ENCODE measurements around the gene CRELD2.

CRELD2 gene

DNA sequence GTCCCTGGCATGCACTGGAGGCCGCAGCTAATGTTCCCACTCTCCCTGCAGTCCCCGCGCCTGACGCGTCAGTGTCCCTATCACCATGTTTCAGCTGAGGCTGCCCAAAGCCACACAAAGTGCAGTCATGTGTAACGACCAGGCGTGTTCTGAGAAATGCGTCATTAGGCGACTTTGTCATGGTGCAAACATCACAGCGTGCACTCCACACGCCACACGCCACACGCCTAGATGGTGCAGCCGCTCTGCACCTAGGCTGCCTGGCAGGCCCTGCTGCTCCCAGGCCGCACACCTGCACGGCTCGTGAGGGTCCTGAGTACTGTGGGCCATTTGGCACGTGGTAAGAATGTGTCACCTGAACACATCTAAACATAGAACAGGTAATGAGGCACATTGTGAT is 2.4 kb downstream of the CRELD2 start:
- no peaks in the 10 kb centered on the region for H3K27me3 ChIP-seq (ENCODE audit: low read length)
- no peak overlapping the region for H3K27ac ChIP-seq (ENCODE audit: low read depth, low read length)
- TF ChIP-seq, protein P1, sequence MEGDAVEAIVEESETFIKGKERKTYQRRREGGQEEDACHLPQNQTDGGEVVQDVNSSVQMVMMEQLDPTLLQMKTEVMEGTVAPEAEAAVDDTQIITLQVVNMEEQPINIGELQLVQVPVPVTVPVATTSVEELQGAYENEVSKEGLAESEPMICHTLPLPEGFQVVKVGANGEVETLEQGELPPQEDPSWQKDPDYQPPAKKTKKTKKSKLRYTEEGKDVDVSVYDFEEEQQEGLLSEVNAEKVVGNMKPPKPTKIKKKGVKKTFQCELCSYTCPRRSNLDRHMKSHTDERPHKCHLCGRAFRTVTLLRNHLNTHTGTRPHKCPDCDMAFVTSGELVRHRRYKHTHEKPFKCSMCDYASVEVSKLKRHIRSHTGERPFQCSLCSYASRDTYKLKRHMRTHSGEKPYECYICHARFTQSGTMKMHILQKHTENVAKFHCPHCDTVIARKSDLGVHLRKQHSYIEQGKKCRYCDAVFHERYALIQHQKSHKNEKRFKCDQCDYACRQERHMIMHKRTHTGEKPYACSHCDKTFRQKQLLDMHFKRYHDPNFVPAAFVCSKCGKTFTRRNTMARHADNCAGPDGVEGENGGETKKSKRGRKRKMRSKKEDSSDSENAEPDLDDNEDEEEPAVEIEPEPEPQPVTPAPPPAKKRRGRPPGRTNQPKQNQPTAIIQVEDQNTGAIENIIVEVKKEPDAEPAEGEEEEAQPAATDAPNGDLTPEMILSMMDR (IDR thresholded peaks at IDR 0.05; ENCODE audit: insufficient read depth, low read length, poor library complexity, severe bottlenecking), result no peak
- no peak for TF ChIP-seq EZH2phosphoT487 (conservative IDR thresholded peaks at IDR 0.05; ENCODE audit: low read length)
- no peak overlapping the region for H3K4me3 ChIP-seq (ENCODE audit: insufficient read depth, low read length, poor library complexity, severe bottlenecking)
- H4K20me1 ChIP-seq (ENCODE audit: low read depth, low read length), result no peaks in the 10 kb centered on the region
- no peak overlapping the region for H3K4me2 ChIP-seq (ENCODE audit: low read depth, low read length, poor library complexity, severe bottlenecking)
- no peaks in the 10 kb centered on the region for H3K9me2 ChIP-seq (replicated peaks; ENCODE audit: insufficient read depth, low read length)
- no peaks in the 10 kb centered on the region for H3K36me3 ChIP-seq (ENCODE audit: low read length)
- peaks cover 24% of the 10 kb centered on the region for H3F3A ChIP-seq (ENCODE audit: insufficient read depth)
- no peak overlapping the region for H2AFZ ChIP-seq (ENCODE audit: low read depth, low read length, severe bottlenecking)
- H3K79me2 ChIP-seq (ENCODE audit: insufficient read depth, low read length), result peaks cover 14% of the 10 kb centered on the region
- H3K9ac ChIP-seq (ENCODE audit: low read length), result no peak overlapping the region
- H3K9me3 ChIP-seq (ENCODE audit: insufficient read depth, low read length), result no peaks in the 10 kb centered on the region

DNA sequence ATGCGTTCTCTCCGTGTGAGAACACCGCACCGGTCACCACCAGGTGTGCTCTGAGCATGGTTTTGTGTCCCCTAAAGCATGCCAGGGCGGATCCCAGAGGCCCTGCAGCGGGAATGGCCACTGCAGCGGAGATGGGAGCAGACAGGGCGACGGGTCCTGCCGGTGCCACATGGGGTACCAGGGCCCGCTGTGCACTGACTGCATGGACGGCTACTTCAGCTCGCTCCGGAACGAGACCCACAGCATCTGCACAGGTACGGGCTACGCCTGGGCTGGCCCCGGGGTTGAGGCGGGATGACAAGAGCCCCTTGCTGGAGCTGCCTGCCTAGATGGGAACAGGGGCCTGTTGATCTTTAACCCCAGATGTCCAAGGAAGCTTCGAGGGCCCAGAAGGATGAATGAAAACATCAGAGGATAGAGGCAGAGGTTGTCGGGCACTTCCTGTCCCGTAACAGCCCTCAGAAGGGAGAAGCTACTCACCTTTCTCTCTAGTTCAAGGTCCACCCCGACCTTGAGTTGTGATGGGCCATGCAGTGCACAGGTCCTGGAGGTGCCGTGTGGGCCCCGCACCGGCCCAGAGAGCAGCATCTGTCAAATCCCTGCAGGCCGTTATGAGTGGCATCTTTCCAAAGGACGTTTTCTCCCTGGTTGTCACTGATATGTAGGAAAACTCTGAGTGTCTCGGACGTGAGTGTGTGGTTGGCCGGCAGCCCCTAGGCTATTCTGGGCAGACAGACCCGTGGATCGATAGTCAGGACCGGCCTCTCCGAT is 3.3 kb downstream of the CRELD2 start:
- Histone ChIP-seq H3K4me2 (ENCODE audit: low read depth, low read length, poor library complexity, severe bottlenecking) (no peak overlapping the region), H3F3A (ENCODE audit: insufficient read depth) (peaks cover 29% of the 10 kb centered on the region), H3K9me3 (ENCODE audit: insufficient read depth, low read length) (no peaks in the 10 kb centered on the region), H3K27ac (ENCODE audit: low read depth, low read length) (no peak overlapping the region), H3K27me3 (ENCODE audit: low read length) (no peaks in the 10 kb centered on the region), H3K9me2 (replicated peaks; ENCODE audit: insufficient read depth, low read length) (no peaks in the 10 kb centered on the region), H2AFZ (ENCODE audit: low read depth, low read length, severe bottlenecking) (no peak overlapping the region), H4K20me1 (ENCODE audit: low read depth, low read length) (no peaks in the 10 kb centered on the region), H3K79me2 (ENCODE audit: insufficient read depth, low read length) (peaks cover 11% of the 10 kb centered on the region), H3K36me3 (ENCODE audit: low read length) (no peaks in the 10 kb centered on the region), H3K4me3 (ENCODE audit: insufficient read depth, low read length, poor library complexity, severe bottlenecking) (no peak overlapping the region), H3K9ac (ENCODE audit: low read length) (no peak overlapping the region)
- TF ChIP-seq, protein P1 (IDR thresholded peaks at IDR 0.05; ENCODE audit: insufficient read depth, low read length, poor library complexity, severe bottlenecking), result no peak
- no peak for TF ChIP-seq EZH2phosphoT487 (conservative IDR thresholded peaks at IDR 0.05; ENCODE audit: low read length)

DNA sequence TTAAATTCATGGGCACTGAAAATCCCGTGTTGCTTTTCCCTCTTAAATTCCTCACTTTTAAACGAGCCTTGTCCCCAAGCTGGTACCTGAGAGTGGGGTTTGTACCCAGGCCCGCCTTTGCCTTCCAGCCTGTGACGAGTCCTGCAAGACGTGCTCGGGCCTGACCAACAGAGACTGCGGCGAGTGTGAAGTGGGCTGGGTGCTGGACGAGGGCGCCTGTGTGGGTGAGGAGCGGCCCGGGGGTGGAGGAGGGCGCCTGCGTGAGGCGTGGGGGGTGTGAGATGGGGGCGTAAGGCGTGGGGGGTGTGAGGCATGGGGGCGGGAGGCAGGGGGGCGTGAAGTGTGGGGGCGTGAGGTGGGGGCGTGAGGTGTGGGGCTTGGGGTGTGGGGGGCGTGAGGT is 4.0 kb downstream of the CRELD2 start:
- Histone ChIP-seq H3K27ac (ENCODE audit: low read depth, low read length) (no peak overlapping the region), H3K27me3 (ENCODE audit: low read length) (no peaks in the 10 kb centered on the region), H4K20me1 (ENCODE audit: low read depth, low read length) (no peaks in the 10 kb centered on the region), H2AFZ (ENCODE audit: low read depth, low read length, severe bottlenecking) (no peak overlapping the region), H3K9ac (ENCODE audit: low read length) (no peak overlapping the region), H3K79me2 (ENCODE audit: insufficient read depth, low read length) (peaks cover 4% of the 10 kb centered on the region), H3K36me3 (ENCODE audit: low read length) (no peaks in the 10 kb centered on the region), H3K9me2 (replicated peaks; ENCODE audit: insufficient read depth, low read length) (no peaks in the 10 kb centered on the region), H3F3A (ENCODE audit: insufficient read depth) (peaks cover 36% of the 10 kb centered on the region), H3K9me3 (ENCODE audit: insufficient read depth, low read length) (no peaks in the 10 kb centered on the region), H3K4me2 (ENCODE audit: low read depth, low read length, poor library complexity, severe bottlenecking) (no peak overlapping the region), H3K4me3 (ENCODE audit: insufficient read depth, low read length, poor library complexity, severe bottlenecking) (no peak overlapping the region)
- TF ChIP-seq, protein P1 (IDR thresholded peaks at IDR 0.05; ENCODE audit: insufficient read depth, low read length, poor library complexity, severe bottlenecking), result no peak
- TF ChIP-seq EZH2phosphoT487 (conservative IDR thresholded peaks at IDR 0.05; ENCODE audit: low read length), result no peak

Measured in SU-DHL-6 (cell line).